GM12891 (cell line): ENCODE measurements around the gene GALNT9.

Experiments
- POLR2A ChIP-seq: IDR thresholded peaks from 2 replicates; pipeline ENCODE4 v1.6.1; 2011; ENCODE audit warnings: low read depth, low read length, control low read depth
- POLR2AphosphoS5 ChIP-seq: IDR thresholded peaks from 2 replicates; pipeline ENCODE4 v1.6.1; 2011; ENCODE audit warnings: low read depth, low read length, control low read depth
- TAF1 ChIP-seq: IDR thresholded peaks from 2 replicates; pipeline ENCODE4 v1.6.1; 2011; ENCODE audit warnings: low read depth, low read length, control low read depth

GRCh38 chr12:132160016-132160415 lies 169.4 kb downstream of the GALNT9 start:
- no peak for TF ChIP-seq POLR2AphosphoS5
- no peak for TF ChIP-seq TAF1
- TF ChIP-seq POLR2A = no peak
